BLaER1 treated with 17β-estradiol and CSF1 and Interleukin-3, amounts not matched to agents 10 nM and 100 nM (cell line): ENCODE results near the gene IZUMO1R.
"Not testable (repeated sequence)": the region's sequence is repeated elsewhere in the genome, so short reads cannot be mapped to it uniquely, and the experiment has no call there.

Source experiments
- H3K27ac ChIP-seq, 11 experiments: shearing (Covaris generic); formaldehyde crosslinking; 2 replicates each; pipeline ENCODE4 v1.8.1; 2022
- H3K27me3 ChIP-seq, 11 experiments: shearing (Covaris generic); formaldehyde crosslinking; 2 replicates each; pipeline ENCODE4 v1.8.1; 2022
- H3K36me3 ChIP-seq, 11 experiments: shearing (Covaris generic); formaldehyde crosslinking; 2 replicates each; pipeline ENCODE4 v1.8.1; 2022
- H3K4me1 ChIP-seq, 10 experiments: shearing (Covaris generic); formaldehyde crosslinking; 2 replicates each; pipeline ENCODE4 v1.8.1; 2022
- H3K4me2 ChIP-seq, 11 experiments: shearing (Covaris generic); formaldehyde crosslinking; 2 replicates each; pipeline ENCODE4 v1.8.1; 2022
- H3K4me3 ChIP-seq, 10 experiments: shearing (Covaris generic); formaldehyde crosslinking; 2 replicates each; pipeline ENCODE4 v1.8.1; 2022
- H3K9ac ChIP-seq, 11 experiments: shearing (Covaris generic); formaldehyde crosslinking; 2 replicates each; pipeline ENCODE4 v1.8.1; 2022
- H3K9me3 ChIP-seq, 11 experiments: shearing (Covaris generic); formaldehyde crosslinking; replicated peaks in 1 of 11; 2 replicates each; pipeline ENCODE4 v1.8.1; 2022
- H4K20me1 ChIP-seq, 11 experiments: shearing (Covaris generic); formaldehyde crosslinking; 2 replicates each; pipeline ENCODE4 v1.8.1; 2022
- Cebpa-rat ChIP-seq, 11 experiments: shearing (Covaris generic); IDR thresholded peaks; 2 replicates each; pipeline ENCODE4 v1.8.1; 2022

Gene IZUMO1R

GRCh38 chr11:94303966-94304958 is at the start of gene IZUMO1R:
TSS of gene IZUMO1R (plus strand) at chr11:94304580. CDS start at chr11:94305637, 1,057 bp downstream.
- no peaks in the 10 kb centered on the region for H3K9me3 ChIP-seq
- no peak within 1 kb of the TSS for H3K4me2 ChIP-seq
- no peak within 1 kb of the TSS for H3K9ac ChIP-seq
- H4K20me1 ChIP-seq: no peaks in the 10 kb centered on the region
- H3K4me3 ChIP-seq: no peak within 1 kb of the TSS
- H3K4me1 ChIP-seq: no peaks in the 10 kb centered on the region
- no peak for TF ChIP-seq Cebpa-rat (IDR thresholded peaks at IDR 0.05)
- no peaks in the 10 kb centered on the region for H3K27me3 ChIP-seq
- no peak within 1 kb of the TSS for H3K27ac ChIP-seq
- H3K36me3 ChIP-seq: no peaks in the 10 kb centered on the region

- Histone ChIP-seq H3K9me3 (0 out of 22 replicates have a peak, but pooled peaks cover 0 to 6% (median 0%) of the 10 kb centered on the region in 11 experiments), H3K27ac (no peak overlapping the region), H3K4me2 (no peak overlapping the region; a peak in 1 of 22 replicates)
Measured at GRCh38 chr11:94271885-94272372, 32.5 kb upstream of the IZUMO1R start.

GRCh38 chr11:94272738-94273313 is 31.6 kb upstream of the IZUMO1R start:
- Histone ChIP-seq H3K27me3 (no peaks in the 10 kb centered on the region), H3K4me2 (peak overlapping the region in 7 of 11 experiments; percentile 7 to 56 (median 19); a peak in 9 of 22 replicates), H3K9ac (no peak overlapping the region), H4K20me1 (no peaks in the 10 kb centered on the region), H3K9me3 (0 out of 22 replicates have a peak, but pooled peaks cover 0 to 6% (median 0%) of the 10 kb centered on the region in 11 experiments), H3K4me3 (no peak overlapping the region), H3K4me1 (peaks cover 0 to 15% (median 9%) of the 10 kb centered on the region in 10 experiments; a peak in 15 of 20 replicates), H3K27ac (no peak overlapping the region), H3K36me3 (no peaks in the 10 kb centered on the region)
- no peak for TF ChIP-seq Cebpa-rat (IDR thresholded peaks at IDR 0.05)

More at GRCh38 chr11:94271885-94272372, 32.5 kb upstream of the IZUMO1R start:
- no peaks in the 10 kb centered on the region for H4K20me1 ChIP-seq
- H3K36me3 ChIP-seq: no peaks in the 10 kb centered on the region
- TF ChIP-seq Cebpa-rat (IDR thresholded peaks at IDR 0.05): no peak
- no peak overlapping the region for H3K4me3 ChIP-seq
- peaks cover 0 to 15% (median 9%) of the 10 kb centered on the region in 10 experiments; a peak in 15 of 20 replicates for H3K4me1 ChIP-seq
- no peak overlapping the region for H3K9ac ChIP-seq
- H3K27me3 ChIP-seq: no peaks in the 10 kb centered on the region

GRCh38 chr11:94275961-94276360 is 28.4 kb upstream of the IZUMO1R start:
- no peaks in the 10 kb centered on the region for H3K27me3 ChIP-seq
- no peak for TF ChIP-seq Cebpa-rat (IDR thresholded peaks at IDR 0.05)
- no peak overlapping the region for H3K27ac ChIP-seq
- no peaks in the 10 kb centered on the region for H4K20me1 ChIP-seq
- H3K4me1 ChIP-seq: peaks cover 0 to 15% (median 9%) of the 10 kb centered on the region in 10 experiments; a peak in 15 of 20 replicates
- peak overlapping the region in 3 of 11 experiments; percentile 13 to 33 (median 30); a peak in 1 of 22 replicates for H3K4me2 ChIP-seq
- H3K36me3 ChIP-seq: no peaks in the 10 kb centered on the region
- H3K9me3 ChIP-seq: no peaks in the 10 kb centered on the region
- H3K4me3 ChIP-seq: no peak overlapping the region
- no peak overlapping the region for H3K9ac ChIP-seq

- H3K27me3 ChIP-seq: no peaks in the 10 kb centered on the region
- H3K36me3 ChIP-seq: no peaks in the 10 kb centered on the region
- no peaks in the 10 kb centered on the region for H3K9me3 ChIP-seq
- no peaks in the 10 kb centered on the region for H4K20me1 ChIP-seq
- peaks cover 0 to 15% (median 9%) of the 10 kb centered on the region in 10 experiments; a peak in 15 of 20 replicates for H3K4me1 ChIP-seq
- H3K27ac ChIP-seq: no peak overlapping the region
- no peak overlapping the region for H3K9ac ChIP-seq
- TF ChIP-seq Cebpa-rat (IDR thresholded peaks at IDR 0.05): no peak
- no peak overlapping the region for H3K4me2 ChIP-seq
- H3K4me3 ChIP-seq: no peak overlapping the region
Measured at GRCh38 chr11:94276943-94277342, 27.4 kb upstream of the IZUMO1R start.

- not testable (repeated sequence) for H3K36me3 ChIP-seq, H3K4me3 ChIP-seq, H4K20me1 ChIP-seq, H3K27ac ChIP-seq, H3K27me3 ChIP-seq, H3K9me3 ChIP-seq, H3K4me2 ChIP-seq, H3K9ac ChIP-seq
- peaks cover 0 to 11% (median 3%) of the 10 kb centered on the region in 10 experiments; a peak in 11 of 20 replicates for H3K4me1 ChIP-seq
Measured at GRCh38 chr11:94278207-94278606, 26.2 kb upstream of the IZUMO1R start.

GRCh38 chr11:94279996-94280395 is 24.4 kb upstream of the IZUMO1R start:
- H3K9ac ChIP-seq: no peak overlapping the region

GRCh38 chr11:94281324-94281723 is 23.1 kb upstream of the IZUMO1R start:
- no peak for TF ChIP-seq Cebpa-rat (IDR thresholded peaks at IDR 0.05)
- Histone ChIP-seq H4K20me1 (no peaks in the 10 kb centered on the region), H3K9ac (no peak overlapping the region), H3K4me2 (no peak overlapping the region), H3K4me1 (peaks cover 0 to 3% (median 0%) of the 10 kb centered on the region in 10 experiments; a peak in 4 of 20 replicates), H3K4me3 (no peak overlapping the region), H3K27me3 (no peaks in the 10 kb centered on the region), H3K27ac (no peak overlapping the region), H3K36me3 (no peaks in the 10 kb centered on the region), H3K9me3 (no peaks in the 10 kb centered on the region)

More at GRCh38 chr11:94279996-94280395, 24.4 kb upstream of the IZUMO1R start:
- peaks cover 0 to 11% (median 0%) of the 10 kb centered on the region in 10 experiments; a peak in 6 of 20 replicates for H3K4me1 ChIP-seq
- no peaks in the 10 kb centered on the region for H3K9me3 ChIP-seq
- TF ChIP-seq Cebpa-rat (IDR thresholded peaks at IDR 0.05): no peak
- H3K4me3 ChIP-seq: no peak overlapping the region
- no peaks in the 10 kb centered on the region for H3K27me3 ChIP-seq
- no peak overlapping the region for H3K27ac ChIP-seq
- H3K36me3 ChIP-seq: no peaks in the 10 kb centered on the region
- H4K20me1 ChIP-seq: no peaks in the 10 kb centered on the region
- H3K4me2 ChIP-seq: no peak overlapping the region

- no peaks in the 10 kb centered on the region for H4K20me1 ChIP-seq
- H3K4me2 ChIP-seq: no peak overlapping the region
- no peaks in the 10 kb centered on the region for H3K9me3 ChIP-seq
- no peaks in the 10 kb centered on the region for H3K27me3 ChIP-seq
- no peak for TF ChIP-seq Cebpa-rat (IDR thresholded peaks at IDR 0.05)
- no peak overlapping the region for H3K9ac ChIP-seq
- no peak overlapping the region for H3K27ac ChIP-seq
- no peaks in the 10 kb centered on the region for H3K36me3 ChIP-seq
- no peaks in the 10 kb centered on the region for H3K4me1 ChIP-seq
- H3K4me3 ChIP-seq: no peak overlapping the region
Measured at GRCh38 chr11:94283678-94284077, 20.7 kb upstream of the IZUMO1R start.
